ENCODE measurements around the gene CD300LF.

DNA sequence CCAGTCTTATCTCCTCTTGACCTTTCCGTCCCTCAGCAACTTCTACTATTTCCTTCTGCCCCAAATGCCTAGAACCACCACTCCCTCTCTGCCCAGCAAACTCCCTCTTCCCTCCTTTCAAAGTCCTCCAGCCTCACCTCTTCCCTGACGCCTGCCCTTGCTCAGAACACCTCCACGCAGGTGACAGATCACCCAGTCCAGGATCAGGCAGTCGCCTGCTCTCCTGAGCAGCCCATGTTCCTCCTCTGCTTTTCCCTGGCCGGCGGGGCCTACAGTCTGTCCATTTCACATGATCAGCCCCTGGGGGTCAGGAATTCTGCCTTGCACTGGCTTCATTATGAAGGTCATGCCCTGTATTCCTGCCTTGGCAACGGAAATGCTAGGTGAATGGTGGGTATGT, 422 bp downstream of the CD300LF start:
- TF ChIP-seq, protein P1, sequence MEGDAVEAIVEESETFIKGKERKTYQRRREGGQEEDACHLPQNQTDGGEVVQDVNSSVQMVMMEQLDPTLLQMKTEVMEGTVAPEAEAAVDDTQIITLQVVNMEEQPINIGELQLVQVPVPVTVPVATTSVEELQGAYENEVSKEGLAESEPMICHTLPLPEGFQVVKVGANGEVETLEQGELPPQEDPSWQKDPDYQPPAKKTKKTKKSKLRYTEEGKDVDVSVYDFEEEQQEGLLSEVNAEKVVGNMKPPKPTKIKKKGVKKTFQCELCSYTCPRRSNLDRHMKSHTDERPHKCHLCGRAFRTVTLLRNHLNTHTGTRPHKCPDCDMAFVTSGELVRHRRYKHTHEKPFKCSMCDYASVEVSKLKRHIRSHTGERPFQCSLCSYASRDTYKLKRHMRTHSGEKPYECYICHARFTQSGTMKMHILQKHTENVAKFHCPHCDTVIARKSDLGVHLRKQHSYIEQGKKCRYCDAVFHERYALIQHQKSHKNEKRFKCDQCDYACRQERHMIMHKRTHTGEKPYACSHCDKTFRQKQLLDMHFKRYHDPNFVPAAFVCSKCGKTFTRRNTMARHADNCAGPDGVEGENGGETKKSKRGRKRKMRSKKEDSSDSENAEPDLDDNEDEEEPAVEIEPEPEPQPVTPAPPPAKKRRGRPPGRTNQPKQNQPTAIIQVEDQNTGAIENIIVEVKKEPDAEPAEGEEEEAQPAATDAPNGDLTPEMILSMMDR (IDR thresholded peaks at IDR 0.05) = no peak
- no peak for TF ChIP-seq POLR2AphosphoS5 (IDR thresholded peaks at IDR 0.05; ENCODE audit: insufficient read depth in 1 of 2, low read depth in 1 of 2)
